Measurements from ENCODE around the gene SYNGAP1. TPM values are rescaled to one million over a fixed set of nuclear protein-coding genes. Genes with fewer than 3 reads are reported as not detected.

SYNGAP1 gene
- total RNA-seq, 1 donor from 2014 or later: 1.5 TPM

DNA sequence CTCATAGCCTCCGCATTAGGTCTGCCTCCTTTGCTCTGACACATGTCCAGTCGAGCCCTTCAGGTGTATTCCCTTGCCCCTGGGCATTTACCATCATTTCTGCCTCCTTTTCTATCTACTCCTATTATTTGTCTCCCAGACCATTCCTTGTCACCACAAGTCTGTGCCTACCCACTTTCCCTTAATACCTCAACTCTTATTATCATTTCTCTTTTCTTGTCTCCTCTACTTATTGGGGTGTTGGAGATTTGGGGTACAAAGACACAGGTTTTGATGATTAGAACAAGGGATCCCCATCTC is 1.4 kb downstream of the SYNGAP1 start:
- no peak for DNase-seq (ENCODE audit: low read depth, low spot score)

DNA sequence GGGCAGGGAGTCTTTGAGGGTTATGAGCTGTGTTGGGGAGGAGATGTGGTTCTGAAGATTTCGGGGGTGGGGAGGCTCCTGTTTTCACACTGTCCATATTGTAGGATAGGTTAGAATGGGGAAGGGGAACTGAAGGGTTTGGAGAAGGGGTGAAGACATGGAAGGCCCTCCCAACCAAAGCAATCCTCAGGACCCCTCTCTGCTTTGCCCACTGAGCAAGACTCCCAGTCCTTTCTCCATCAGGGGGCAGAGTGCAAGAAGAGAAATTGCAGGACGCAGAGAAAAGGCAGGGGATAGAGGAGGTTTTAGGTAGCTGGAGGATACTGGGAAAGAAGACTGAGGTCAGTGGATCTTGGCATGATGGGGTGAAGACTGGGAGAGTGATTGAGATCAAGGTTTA is 3.9 kb downstream of the SYNGAP1 start:
- DNase-seq (ENCODE audit: low read depth, low spot score): no peak

DNA sequence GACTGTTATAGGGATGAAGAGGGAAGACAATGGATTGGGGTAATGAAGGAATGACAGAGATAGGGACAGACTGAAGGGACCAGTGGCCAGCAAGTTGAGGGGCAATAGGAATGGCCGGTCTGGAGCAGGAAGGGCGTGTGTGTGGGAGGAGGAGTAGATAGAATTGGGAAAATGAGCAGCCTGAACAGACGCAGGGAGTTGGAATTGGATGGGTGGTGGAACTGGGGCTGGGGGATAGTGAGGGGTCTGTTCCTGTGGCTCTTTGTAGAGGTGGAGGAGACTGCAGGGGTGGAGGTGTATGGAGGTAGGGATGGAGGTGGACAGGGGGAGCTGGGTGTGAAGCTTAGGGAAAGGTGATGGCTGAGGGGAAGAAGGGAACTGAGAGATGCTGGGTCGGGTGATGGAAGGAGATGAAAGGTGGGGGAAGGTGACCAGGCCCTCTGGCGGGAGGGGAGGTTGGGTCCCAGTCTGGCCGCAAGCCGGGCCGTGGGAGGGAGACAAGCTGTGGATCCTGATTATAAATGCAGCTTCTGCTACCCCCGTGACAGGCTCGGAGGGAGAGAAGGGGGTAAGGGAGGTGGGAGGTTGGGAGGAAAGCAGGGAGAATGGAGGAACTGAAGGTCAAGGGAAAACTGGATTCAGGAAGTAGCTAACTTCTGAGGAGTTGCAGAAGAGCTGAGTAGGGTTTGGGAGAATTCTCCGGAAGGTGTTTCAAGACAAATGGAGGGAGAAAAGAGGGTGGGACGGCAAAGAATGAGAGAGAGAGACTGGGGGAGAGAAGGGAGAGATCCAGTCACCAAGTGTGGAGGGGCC is 5.2 kb downstream of the SYNGAP1 start:
- DNase-seq (ENCODE audit: low read depth, low spot score): no peak

DNA sequence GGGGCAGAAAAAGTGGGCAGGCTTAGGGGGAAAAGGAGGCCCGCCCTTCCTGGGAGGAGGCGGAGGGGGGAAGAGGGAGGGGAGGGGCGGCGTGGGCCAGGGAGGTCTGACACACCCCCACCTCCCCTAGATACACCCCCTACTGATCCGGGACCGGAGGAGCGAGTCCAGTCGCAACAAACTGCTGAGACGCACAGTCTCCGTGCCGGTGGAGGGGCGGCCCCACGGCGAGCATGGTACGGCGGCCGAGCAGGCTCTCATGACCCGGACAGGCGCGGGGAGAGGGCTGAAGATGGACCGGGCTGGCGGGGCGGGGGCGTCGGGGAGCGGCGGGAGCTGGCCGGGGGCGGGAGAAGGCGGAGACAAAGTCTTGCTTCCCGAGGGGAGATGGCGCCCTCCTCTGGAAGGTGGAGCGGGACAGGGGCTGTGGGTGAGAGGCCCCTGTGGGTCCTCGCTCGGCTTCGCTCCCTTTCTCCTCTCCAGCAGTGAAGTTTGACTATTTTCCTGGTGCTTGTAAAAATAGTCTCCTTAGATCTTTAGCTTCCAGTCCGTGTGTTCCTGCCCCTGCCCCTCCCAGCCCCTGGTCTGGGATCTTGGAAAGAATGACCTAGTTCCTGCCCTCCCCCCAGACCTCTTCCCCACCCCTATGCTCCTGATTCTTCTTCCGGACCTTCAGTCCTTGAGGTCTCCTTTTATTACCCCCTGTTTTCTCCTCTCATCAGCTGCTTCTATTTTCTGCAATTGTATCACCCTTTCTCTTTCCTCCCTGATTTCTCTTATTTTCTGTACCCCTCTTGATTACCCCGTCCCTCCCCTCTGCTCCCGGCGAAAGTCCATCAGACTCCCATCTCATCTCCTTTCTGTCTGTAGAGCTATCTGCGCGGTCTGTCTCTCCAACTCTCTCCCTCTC is 6.1 kb downstream of the SYNGAP1 start:
- peak; percentile 43 for DNase-seq (ENCODE audit: low read depth, low spot score)

DNA sequence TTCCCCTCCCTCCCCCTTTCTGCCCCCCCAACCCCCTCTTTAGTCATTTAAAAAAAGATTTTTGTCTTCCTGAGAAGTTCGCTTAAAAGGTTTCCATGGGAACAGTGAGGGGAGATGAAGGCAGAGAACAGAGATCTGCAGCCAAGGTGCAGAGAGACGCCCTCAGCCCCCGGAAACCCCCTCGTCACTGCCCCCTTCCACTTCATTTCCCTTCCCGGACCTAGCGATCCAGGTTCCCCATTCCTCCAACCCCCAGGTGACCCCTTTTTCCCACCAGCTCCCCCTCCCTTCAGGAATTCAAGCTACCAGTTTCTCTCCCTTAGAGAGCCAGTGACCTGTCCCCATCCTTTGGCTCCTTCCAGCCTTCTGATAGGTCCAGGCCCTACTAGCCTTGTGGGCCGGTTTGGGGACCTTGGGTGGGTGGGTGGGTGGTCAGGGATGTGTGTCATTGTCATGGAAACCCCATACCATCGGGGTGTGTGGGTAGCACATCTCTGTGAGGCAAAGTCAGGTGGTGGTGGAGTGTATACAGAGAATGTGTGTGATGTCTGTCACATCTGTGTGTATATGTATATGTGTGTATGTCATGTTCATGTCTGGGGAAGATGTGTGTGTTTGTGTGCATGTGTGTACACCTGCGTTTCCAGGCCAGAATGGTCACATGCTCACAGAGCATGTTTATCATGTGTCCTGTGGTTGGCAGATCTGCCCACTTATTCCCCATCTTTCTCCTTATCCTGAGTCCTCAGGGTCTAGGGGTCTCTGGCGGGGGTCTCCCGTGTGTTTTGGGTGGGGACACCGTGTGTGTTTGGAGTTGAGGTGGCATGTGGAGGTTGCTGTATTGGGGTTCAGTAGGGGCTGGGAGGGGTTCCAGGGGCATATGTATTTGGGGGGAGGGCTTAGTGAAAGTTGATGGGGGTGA is 7.0 kb downstream of the SYNGAP1 start:
- no peak for DNase-seq (ENCODE audit: low read depth, low spot score)

DNA sequence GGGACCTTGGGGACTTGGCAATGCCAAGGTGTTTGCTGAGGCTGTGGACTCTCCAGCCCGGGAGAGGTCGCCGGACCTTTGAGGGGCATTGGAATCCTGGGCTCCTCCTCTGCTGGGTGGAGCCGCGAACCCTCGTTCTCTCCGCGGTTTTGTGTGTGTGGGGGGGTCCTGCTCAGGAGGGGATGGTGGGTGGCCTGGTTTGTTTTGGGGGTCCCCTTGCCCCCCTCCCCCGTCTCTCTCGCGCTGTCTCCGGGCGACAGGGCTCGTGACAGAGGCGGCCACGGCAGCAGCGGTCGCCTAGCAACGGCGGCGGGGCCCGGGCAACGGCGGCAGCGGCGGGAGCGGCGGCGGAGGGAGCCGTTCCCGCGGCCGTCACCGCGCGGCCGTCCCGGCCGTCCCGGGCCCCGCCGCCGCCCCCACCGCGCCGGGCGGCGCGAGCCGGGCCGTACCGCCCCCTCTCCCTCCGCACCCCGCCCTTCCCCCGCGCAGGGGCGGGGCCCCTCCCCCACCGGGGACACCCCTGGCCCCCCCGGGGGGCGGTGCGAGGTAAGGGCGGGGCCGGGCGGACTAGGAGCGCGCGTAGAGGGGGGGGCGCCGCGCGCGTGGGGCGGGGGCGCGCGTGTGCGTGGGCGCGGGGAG is 7.8 kb downstream of the SYNGAP1 start:
- no peak for DNase-seq (ENCODE audit: low read depth, low spot score)

DNA sequence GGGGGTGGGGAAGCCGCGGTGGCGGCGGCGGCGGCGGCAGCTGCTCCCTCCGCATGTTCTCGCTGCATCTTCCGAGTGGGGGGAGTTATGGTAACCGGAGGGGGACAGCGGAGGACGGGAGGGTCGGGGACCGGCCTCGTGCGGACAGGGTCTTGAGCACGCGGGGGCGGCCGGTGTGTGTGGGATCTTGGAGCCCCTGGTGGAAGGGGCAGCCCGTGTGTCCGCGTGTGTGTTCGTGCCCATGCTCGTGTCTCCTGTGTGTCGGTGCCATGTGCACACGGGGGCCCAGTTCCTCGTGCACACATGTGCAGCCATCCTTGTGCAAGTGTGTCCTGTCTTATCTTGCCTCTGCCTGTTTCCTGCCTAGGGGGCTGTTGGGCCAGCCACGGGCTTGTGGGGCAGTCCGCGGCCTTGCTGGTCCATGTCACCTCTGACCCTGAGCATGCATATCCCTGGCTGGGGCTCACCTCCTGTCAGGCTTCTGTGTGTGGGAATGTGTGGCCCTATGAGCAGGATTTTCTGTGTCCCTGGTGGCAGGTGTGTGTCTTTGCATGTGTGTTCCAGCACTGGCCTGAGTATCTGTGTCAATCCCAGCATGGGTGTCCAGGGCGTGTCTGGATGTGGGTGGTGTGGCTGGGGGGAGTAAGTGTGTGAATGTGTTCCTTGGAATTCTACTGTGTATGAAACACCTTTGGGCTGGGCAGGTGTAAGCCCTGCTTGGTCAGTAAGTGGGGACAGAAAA is 8.5 kb downstream of the SYNGAP1 start:
- DNase-seq (ENCODE audit: low read depth, low spot score): no peak

DNA sequence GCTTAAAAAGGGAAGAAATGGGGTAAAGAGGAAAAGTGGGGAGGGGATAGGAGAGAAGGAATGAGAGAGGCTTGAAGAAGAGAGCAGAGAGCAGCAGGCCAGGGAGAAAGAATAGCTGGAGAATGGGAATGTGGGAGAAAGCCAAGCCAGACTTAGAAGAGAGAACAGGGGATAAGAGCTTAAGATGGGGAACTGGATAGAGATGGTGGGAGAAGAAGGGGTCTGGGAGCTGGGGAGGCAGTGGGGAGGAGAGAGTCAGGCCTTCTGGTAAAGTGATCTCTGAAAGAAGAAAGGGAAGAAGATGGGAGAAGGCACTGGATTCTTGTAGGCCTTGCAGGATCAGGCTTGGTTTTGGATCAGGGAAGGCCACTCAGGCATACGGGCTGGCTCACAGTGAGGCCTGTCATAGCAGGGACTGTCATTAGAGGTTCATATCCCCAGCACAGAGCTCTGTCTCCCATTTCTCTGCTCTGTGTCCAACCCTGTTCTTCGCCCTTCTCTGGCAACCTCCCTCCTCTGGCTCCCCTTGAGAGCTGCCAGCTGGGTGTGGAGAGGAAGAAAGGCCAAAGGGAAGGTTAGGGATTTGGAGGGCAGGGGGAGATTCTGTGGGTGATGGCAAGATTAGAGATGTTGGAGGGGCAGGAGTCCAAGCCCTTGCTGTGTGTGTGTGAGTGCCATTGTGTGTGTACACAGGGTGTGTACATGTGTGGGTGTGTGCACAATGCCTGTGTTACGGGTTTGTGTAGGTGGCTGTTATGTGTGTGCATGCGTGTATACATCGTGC is 9.3 kb downstream of the SYNGAP1 start:
- no peak for DNase-seq (ENCODE audit: low read depth, low spot score)

DNA sequence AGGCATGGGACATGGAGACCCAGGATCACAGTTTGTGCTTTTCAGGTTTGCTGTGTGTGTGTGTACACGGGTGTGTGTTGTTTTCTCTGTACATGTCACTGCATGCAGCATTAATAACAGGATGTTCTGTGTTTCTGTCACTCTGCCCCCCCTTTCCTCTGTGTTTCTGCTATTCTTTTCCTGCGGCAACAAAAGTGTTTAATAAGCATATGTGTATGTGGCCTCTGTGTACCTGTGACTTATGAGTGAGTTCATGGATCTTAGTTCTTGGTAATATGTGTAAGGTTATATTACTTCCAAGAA is 9.8 kb downstream of the SYNGAP1 start:
- no peak for DNase-seq (ENCODE audit: low read depth, low spot score)

DNA sequence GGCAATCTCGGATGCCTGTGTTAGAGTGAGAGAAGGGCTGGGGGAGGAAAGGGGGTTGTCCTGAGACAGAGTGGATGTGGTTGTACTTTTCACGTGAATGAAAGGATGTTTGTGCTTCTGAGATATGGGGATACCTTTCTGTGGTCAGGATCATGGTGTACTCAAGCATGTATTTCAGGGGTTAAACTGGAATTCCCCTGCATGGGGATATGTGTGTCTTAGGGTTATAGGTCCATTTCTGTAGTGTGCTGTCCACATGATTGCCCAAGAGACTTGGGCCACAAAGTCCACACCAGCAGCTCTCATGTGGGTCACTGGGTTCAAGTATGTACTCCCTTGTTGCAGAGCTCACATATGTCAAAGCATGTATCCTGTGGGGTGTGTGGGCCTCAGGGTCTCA is 10.5 kb downstream of the SYNGAP1 start:
- DNase-seq (ENCODE audit: low read depth, low spot score): no peak

DNA sequence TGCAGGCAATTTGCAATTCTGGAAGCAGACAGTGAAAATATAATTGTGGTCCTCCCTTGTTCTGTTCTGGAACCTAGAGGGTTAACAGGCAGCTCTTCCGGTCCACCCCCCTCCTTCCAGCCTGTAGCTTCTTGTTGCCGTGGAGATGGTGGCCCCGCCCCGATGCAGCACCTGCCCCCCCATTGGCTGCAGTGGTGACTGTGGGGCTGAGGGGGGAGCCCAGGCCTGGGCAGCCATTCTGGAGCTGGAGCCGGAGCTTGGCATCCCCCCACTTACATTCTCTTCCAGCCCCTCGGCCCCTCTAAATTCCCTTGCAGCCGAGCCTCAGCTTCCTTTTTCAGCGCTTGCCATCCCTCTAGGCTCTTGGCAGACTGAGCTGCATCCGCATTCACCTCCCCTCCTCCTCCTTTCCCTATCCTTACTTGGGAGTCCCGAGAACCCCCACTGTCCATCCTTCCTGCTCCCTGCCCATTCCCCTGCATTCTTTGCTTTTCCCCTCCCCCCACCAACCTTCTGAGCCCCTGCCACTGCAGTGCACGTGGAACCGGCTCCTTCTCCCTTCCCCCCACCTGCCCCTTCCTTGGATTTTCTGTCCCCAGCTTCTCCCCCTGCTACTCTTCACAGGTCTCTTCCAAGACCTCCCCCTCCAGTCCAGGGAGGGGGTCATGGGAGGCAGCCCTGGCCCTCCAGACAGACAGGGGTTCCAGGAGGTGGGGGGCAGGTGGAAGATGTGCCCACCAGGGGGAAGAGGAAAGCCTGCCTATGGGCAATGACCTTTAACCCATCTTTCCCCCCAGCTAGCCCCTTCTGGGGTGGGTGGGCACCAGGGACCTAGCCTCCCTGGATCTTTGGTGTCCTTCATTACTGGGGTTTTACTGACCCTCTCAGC is 11.4 kb downstream of the SYNGAP1 start:
- no peak for DNase-seq (ENCODE audit: low read depth, low spot score)

DNA sequence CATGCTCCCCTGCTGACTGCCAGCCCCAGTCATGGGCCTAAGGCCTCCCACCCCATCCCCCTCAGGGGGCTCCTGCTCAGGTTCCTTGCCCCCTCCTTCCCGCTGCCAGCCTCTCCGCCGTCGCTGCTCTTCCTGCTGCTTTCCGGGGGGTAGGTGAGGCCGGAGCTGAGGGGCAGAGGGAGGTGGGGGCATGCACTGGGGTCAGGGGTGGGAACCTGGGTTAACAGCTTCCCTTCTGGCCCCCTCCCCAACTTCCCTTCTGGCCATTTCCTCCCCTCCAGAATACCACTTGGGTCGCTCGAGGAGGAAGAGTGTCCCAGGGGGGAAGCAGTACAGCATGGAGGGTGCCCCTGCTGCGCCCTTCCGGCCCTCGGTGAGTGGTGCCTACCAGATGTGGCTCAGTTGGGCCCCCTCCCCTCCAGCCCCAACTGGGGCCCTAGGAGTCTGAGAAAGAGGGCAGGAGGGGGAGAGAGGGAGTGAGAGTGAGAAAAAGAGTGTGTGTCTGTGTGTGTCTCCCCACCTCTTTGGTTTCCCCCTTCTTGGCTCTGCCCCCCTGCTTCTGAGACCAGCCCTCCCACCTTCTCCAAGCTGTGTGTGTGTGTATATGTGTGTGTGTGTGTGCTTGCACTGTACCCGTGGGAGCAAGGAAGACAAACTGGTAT is 12.1 kb downstream of the SYNGAP1 start:
- DNase-seq (ENCODE audit: low read depth, low spot score): no peak

DNA sequence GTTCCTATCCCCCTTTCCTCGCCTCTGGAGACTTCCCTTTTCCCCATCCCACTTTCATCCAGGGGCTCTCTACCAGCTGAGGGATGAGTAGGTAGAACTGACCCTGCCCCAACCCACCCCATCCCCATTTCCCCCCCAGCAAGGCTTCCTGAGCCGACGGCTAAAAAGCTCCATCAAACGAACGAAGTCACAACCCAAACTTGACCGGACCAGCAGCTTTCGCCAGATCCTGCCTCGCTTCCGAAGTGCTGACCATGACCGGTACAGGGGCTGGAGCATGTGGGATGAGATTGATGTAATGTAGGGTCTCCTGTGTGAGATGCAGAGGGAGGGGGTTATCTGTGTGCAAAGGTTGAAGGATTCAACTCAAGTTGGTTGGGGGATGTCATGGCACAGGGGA is 12.7 kb downstream of the SYNGAP1 start:
- DNase-seq (ENCODE audit: low read depth, low spot score): no peak

DNA sequence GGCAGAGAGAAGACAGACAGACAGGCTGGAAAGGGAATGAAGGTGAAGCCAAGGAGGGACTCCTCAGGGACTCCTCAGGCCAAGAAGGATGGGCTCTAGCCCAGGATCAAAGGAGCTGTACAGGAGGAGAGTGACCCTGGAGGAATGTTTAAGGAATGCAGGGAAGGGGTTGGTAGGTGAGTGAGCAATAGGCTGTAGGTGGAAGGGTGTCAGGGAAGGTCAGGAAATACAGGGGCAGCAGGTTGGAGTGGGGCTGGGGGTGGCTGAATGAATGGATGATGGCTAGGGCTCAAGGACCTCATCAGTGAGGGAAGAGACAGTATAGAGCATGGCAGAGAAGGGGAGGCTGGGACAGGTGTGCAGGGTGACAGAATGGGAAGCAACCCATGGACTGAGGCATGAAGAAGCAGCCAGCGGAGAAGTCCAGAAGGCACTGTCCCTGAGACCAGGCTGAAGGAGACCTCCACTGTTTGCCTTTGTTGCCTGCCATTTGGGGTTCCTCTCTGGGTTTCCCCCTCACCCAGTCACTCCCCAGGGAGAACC is 13.2 kb downstream of the SYNGAP1 start:
- no peak for DNase-seq (ENCODE audit: low read depth, low spot score)

DNA sequence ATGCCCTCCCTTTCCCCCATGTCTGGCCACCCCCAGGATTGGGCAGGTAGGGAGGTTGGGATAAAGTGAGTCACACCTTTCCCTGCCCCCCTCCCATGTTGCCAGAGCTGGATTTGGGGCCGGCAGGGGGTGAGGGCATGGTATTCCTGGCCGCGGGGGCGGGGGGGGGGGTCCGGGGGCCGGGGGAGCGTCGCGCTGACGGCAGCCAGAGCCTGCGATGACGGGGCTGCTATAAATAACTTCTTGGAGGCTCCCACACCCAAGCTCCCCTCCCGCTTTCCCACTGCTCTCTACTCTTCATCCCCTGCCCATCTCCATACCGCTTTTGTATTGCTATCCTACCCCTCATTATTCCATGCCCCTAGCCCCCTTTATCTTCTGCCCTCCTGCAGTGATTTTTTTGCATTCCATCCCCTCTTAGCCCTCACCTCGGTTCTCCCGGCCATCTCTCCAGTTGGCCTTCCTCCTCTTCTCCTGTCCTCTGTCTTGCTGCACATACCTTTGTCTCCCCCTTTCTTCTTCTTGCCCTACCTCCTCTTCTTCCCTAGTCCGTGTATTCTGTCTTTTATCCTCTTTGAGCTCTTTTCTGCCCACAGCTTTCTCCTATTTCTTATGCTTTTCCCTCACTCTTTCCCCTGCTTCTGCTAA is 13.8 kb downstream of the SYNGAP1 start:
- DNase-seq (ENCODE audit: low read depth, low spot score): no peak

DNA sequence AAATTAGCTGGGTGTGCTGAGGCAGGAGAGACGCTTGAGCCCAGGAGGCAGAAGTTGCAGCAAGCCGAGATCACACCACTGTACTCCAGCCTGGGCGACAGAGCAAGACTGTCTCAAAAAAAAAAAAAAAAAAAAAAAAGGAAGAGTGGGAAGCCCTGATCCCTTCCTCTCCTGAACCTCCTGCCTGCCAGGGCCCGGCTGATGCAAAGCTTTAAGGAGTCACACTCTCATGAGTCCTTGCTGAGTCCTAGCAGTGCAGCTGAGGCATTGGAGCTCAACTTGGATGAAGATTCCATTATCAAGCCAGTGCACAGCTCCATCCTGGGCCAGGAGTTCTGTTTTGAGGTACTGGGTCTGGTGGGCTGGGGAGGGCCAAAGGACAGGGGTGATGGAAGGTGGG is 15.1 kb downstream of the SYNGAP1 start:
- no peak for DNase-seq (ENCODE audit: low read depth, low spot score)

DNA sequence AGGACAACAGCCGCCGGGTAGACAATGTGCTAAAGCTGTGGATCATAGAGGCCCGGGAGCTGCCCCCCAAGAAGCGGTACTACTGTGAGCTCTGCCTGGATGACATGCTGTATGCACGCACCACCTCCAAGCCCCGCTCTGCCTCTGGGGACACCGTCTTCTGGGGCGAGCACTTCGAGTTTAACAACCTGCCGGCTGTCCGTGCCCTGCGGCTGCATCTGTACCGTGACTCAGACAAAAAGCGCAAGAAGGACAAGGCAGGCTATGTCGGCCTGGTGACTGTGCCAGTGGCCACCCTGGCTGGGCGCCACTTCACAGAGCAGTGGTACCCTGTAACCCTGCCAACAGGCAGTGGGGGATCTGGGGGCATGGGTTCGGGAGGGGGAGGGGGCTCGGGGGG is 17.8 kb downstream of the SYNGAP1 start:
- no peak for DNase-seq (ENCODE audit: low read depth, low spot score)
